Left ventricle myocardium inferior (tissue), 1 donor: ENCODE data around the gene AMY2B. TPM values are rescaled to one million over a fixed set of nuclear protein-coding genes. Genes with fewer than 3 reads are reported as not detected.
"Not testable (repeated sequence)": the region's sequence is repeated elsewhere in the genome, so short reads cannot be mapped to it uniquely, and the experiment has no call there.

Experiments
- DNase-seq: peaks from one replicate; pipeline ENCODE4 v3.0.0-alpha.2; 2020
- H3K27ac ChIP-seq: fragments of 200-600 bp; replicated peaks from 2 replicates; pipeline ENCODE4 v1.8.0; 2021
- H3K27me3 ChIP-seq: fragments of 200-600 bp; 2 replicates; pipeline ENCODE4 v1.8.0; 2021; ENCODE audit warnings: low read depth
- H3K36me3 ChIP-seq: fragments of 200-600 bp; 2 replicates; pipeline ENCODE4 v1.8.0; 2021
- H3K4me1 ChIP-seq: fragments of 200-600 bp; 2 replicates; pipeline ENCODE4 v1.8.0; 2021
- H3K4me3 ChIP-seq: fragments of 200-600 bp; 2 replicates; pipeline ENCODE4 v1.8.0; 2021; ENCODE audit warnings: mild to moderate bottlenecking, moderate library complexity
- H3K9me3 ChIP-seq: fragments of 200-600 bp; replicated peaks from 2 replicates; pipeline ENCODE4 v1.8.0; 2021
- CTCF ChIP-seq: fragments of 200-600 bp; IDR thresholded peaks from 2 replicates; pipeline ENCODE4 v1.8.0; 2021; ENCODE audit warnings: antibody characterized with exemption, mild to moderate bottlenecking, borderline replicate concordance
- intact Hi-C: fragments of 100-400 bp; cut with micrococcal nuclease; formaldehyde crosslinking; loops from one replicate; pipeline ENCODE4 v1.11.0; 2022
- total RNA-seq: library from RNA; stranded (reverse); fragmentation: NEBNext Ultra II Directional; extraction: Animal tissue kit (Norgen Biotek cat#: 25700); gene quantifications from one replicate; pipeline ENCODE4 v1.2.1, GENCODE V29; 2021
- donor health status: DM: no; HTN: yes; CAD: no; lungs with severe emphysema.

Gene AMY2B
- total RNA-seq, 1 donor from 2014 or later: 23.9 TPM

- Histone ChIP-seq H3K4me1 (no peaks in the 10 kb centered on the region), H3K27me3 (no peaks in the 10 kb centered on the region), H3K4me3 (no peak overlapping the region), H3K9me3 (no peaks in the 10 kb centered on the region), H3K36me3 (peaks cover 18% of the 10 kb centered on the region), H3K27ac (no peak overlapping the region)
- intact Hi-C loops: no loop called here
- no peak for DNase-seq
- TF ChIP-seq CTCF: no peak
Measured at GRCh38 chr1:103583887-103584286, 12.5 kb downstream of the AMY2B start.

GRCh38 chr1:103584537-103584936 lies 13.1 kb downstream of the AMY2B start:
- H3K4me1 ChIP-seq: no peaks in the 10 kb centered on the region

GRCh38 chr1:103602740-103603139 lies 31.4 kb downstream of the AMY2B start:
- H3K4me1 ChIP-seq, DNase-seq, H3K36me3 ChIP-seq, H3K9me3 ChIP-seq, H3K4me3 ChIP-seq, H3K27me3 ChIP-seq, intact Hi-C loops, H3K27ac ChIP-seq: not testable (repeated sequence)

More at GRCh38 chr1:103584537-103584936, 13.1 kb downstream of the AMY2B start:
- Histone ChIP-seq H3K4me3 (no peak overlapping the region), H3K9me3 (no peaks in the 10 kb centered on the region), H3K27ac (no peak overlapping the region), H3K27me3 (no peaks in the 10 kb centered on the region), H3K36me3 (peaks cover 12% of the 10 kb centered on the region)
- TF ChIP-seq CTCF: no peak
- intact Hi-C loops: no loop called here
- no peak for DNase-seq

GRCh38 chr1:103616362-103616761 lies 45.0 kb downstream of the AMY2B start:
- no peak overlapping the region for H3K4me3 ChIP-seq
- H3K27ac ChIP-seq: no peak overlapping the region
- H3K9me3 ChIP-seq: no peaks in the 10 kb centered on the region
- H3K4me1 ChIP-seq: no peaks in the 10 kb centered on the region
- H3K27me3 ChIP-seq: no peaks in the 10 kb centered on the region
- TF ChIP-seq CTCF: no peak
- H3K36me3 ChIP-seq: no peaks in the 10 kb centered on the region
- intact Hi-C loops: no loop called here
- no peak for DNase-seq

GRCh38 chr1:103616994-103617477 lies 45.6 kb downstream of the AMY2B start, which contains the start of gene AMY2A:
Gene AMY2A, plus strand, starts transcription at chr1:103617427. Its CDS starts 14 bp downstream, at chr1:103617441.
- H3K4me3 ChIP-seq, H3K9me3 ChIP-seq, H3K36me3 ChIP-seq, H3K27me3 ChIP-seq, DNase-seq, H3K27ac ChIP-seq, H3K4me1 ChIP-seq, intact Hi-C loops: not testable (repeated sequence)

GRCh38 chr1:103627436-103627835 lies 56.0 kb downstream of the AMY2B start:
- DNase-seq, H3K4me3 ChIP-seq, H3K27me3 ChIP-seq, H3K27ac ChIP-seq, H3K9me3 ChIP-seq, intact Hi-C loops, H3K36me3 ChIP-seq, H3K4me1 ChIP-seq: not testable (repeated sequence)

Other genes starting within 250 kb of the AMY2B start
- 21.3 TPM for gene RNPC3, start 45.9 kb upstream of the AMY2B start, total RNA-seq
- gene AMY2A, start 45.8 kb downstream of the AMY2B start, total RNA-seq: not detected
- gene AMY1A, start 84.2 kb downstream of the AMY2B start, total RNA-seq: not detected
- not detected for gene AMY1B, start 124.6 kb downstream of the AMY2B start, total RNA-seq
- gene AMY1C, start 178.3 kb downstream of the AMY2B start, total RNA-seq: not detected